HG03558 (cell line): Measurements from ENCODE around the gene R3HDML.
"Not testable (repeated sequence)": the region's sequence is repeated elsewhere in the genome, so short reads cannot be mapped to it uniquely, and the experiment has no call there.

ENCODE experiments used
- ATAC-seq: cut with Tn5 transposase; IDR thresholded peaks from one replicate; pipeline ENCODE4 v1.9.1; 2021; ENCODE audit warnings: moderate number of reproducible peaks; ENCODE audit not compliant: unreplicated experiment; ENCODE audit errors: extremely low read depth

R3HDML gene

GRCh38 chr20:44326391-44327159 is 10.3 kb upstream of the R3HDML start:
- no peak for ATAC-seq

DNA sequence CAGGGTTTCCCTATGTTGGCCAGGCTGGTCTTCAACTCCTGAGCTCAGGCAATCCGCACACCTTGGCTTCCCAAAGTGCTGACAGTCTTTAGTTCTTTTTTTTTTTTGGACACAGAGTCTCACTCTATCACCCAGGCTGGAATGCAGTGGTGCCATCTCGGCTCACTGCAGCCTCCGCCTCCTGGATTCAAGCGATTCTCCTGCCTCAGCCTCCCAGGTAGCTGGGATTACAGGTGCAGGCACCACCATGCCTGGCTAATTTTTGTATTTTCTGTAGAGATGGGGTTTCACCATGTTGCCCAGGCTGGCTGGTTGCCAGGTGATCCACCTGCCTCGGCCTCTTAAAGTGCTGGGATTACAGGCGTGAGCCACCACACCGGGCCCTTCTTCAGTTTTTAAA is 9.1 kb upstream of the R3HDML start:
- not testable (repeated sequence) for ATAC-seq

DNA sequence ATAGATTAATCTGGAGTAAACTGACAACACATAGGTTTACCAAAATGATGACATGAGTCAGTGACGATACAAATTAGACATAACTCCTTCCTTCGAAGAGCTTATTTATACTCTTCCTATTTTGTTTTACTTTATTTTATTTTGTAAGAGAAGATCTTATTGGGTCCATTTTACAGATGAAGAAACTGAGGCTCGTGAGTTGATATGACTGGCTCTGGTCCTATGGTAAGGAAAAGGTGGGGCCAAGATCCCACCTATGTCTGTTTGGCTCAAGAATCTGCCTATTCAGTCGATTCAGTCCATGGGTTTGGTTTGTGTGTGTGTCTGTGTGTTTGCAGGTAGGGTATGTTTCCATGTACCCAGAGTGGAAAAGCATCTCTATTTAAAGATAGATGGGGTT is 8.4 kb upstream of the R3HDML start:
- ATAC-seq = no peak

DNA sequence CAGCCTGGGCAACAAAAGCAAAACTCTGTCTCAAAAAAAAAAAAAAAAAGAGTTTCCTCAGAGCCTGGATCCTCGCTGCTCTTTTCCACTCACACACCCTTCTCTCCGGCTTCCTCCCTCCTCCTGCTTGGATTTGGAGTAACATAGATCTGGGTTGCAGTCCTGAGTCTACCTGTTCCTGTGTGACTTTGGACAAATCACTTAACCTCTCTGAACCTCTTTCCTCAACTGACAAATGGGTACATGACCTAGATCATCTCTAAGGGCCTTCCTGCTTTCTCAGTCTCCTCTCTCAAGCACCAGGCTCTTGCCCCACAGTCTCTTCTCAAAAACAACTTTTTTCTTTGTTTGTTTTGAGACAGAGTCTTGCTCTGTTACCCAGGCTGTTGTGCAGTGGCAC is 5.6 kb upstream of the R3HDML start:
- ATAC-seq = no peak

DNA sequence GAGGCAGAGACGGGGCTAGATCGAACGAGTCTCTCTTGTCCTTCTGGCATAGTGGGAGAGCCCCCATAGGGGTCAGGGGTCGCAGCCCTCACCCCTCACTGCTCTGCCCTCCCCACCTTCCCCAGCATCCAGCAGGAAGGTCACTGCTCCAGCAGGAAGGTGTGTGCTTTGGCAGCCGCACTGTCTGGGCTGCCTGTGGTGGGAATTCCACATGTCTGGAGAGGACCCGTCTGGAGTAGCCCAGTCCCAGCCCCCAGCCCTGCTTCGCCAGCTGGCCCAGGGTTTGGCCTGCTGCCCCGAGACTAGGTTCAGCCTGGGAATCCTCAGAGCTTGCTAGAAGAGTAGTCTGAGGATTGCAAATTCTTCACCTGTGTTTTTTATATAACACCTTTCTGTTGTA is 2.5 kb upstream of the R3HDML start:
- ATAC-seq = no peak

DNA sequence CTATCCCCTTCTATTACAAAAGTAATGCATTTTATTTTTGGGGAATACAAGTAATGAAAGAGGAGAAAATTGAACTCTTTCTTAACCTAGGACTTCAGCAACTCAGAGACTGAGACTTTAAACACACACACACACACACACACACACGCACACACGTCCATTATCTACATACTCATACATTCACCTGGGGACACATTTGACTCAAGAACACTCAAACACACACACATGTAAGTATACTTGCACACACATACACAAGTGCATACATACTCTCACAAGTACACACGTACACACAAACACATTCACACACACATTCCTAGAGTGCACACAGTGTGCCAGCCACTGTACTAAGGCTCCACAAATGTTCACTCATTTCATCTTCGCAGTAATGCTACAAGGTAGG is 2.1 kb upstream of the R3HDML start:
- no peak for ATAC-seq

DNA sequence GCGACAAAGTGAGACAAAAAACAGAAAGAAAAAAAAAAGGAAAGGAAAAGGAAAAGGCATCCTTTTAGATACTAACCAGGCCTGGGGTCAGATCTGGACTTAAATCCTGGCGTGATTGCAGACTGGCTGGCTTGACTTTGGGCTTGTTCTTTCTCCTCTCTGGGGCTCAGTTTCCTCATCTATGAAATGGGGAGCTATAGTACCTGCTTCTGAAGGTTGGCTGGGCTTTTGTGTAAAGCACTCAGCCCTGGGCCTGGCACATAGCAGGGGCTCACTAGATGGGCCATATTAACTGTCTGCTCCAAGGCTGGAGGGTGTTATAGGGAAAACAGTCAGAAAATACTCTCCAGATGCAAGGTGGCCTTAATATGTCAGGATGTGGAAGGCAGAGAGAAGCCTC is 1.2 kb upstream of the R3HDML start:
- ATAC-seq = no peak

- no peak for ATAC-seq
Observed at GRCh38 chr20:44336086-44336485, 757 bp upstream of the R3HDML start.

DNA sequence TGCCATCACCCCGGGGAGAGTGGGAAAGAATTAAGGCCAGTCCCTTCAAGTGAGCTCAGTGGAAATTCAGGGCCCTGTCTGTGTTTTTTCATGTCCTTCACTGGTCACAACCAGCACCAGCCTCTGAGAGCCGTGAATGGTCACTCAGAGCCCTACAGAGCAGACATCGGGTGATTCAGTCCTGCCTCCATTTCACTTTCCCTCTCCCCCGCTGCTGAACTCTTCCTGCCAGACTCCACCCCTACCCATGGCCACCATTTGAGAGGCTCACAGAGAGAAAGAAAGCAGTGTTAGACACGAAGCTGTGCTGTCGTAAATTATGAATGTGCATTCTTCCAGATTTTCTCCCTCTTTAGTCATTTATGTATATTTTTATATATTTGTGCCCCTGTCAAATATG is 5.4 kb downstream of the R3HDML start:
- no peak for ATAC-seq

DNA sequence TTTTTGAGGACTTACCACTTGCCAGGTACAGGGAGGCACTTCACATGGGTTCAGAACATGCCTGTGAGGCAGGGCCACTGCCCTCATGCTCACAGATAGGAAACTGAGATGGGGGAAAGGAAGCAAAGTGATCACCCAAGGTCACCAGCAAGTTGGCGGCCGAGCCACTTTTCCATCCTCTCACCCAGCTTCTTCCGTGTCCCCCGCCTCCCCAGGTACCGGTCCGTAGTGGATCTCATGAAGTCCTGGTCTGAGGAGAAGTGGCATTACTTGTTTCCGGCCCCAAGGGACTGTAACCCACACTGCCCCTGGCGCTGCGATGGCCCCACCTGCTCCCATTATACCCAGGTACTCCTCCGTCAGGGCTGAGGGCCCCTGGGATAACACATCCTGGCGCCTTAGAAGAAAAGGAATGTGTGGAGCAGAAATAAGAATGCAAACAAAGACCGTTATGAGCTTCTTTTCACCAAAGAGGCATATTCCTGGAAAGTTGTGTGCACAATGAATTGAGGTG is 6.4 kb downstream of the R3HDML start:
- ATAC-seq = no peak

GRCh38 chr20:44344723-44345122 is 7.9 kb downstream of the R3HDML start:
- ATAC-seq = no peak

DNA sequence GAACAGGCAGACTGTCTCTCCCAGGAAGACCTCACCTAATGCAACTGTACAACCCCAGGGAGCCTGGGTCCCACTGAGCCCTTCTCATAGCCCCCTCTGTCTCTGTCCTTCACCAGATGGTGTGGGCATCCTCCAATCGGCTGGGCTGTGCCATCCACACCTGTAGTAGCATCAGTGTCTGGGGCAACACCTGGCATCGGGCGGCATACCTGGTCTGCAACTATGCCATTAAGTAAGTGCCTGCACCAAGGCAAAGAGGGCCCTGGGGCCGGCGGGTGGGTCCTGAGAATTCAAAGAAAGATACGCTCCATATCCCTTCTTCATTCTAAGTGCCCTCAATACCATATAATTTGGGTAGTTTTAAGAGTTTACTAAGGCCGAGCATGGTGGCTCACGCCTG is 8.3 kb downstream of the R3HDML start:
- no peak for ATAC-seq

DNA sequence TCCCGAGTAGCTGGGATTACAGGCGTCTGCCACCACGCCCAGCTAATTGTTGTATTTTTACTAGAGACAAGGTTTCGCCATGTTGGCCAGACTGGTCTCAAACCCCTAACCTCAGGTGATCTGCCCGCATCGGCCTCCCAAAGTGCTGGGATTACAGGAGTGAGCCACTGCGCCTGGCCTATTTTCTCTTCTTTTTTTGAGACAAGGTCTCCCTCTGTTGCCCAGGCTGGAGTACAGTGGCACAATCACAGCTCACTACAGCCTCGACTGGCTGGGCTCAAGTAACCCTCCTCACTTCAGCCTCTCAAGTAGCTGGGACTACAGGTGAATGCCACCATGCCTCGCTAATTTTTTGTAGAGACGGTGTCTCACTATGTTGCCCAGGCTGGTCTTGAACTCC is 9.1 kb downstream of the R3HDML start:
- ATAC-seq = not testable (repeated sequence)

DNA sequence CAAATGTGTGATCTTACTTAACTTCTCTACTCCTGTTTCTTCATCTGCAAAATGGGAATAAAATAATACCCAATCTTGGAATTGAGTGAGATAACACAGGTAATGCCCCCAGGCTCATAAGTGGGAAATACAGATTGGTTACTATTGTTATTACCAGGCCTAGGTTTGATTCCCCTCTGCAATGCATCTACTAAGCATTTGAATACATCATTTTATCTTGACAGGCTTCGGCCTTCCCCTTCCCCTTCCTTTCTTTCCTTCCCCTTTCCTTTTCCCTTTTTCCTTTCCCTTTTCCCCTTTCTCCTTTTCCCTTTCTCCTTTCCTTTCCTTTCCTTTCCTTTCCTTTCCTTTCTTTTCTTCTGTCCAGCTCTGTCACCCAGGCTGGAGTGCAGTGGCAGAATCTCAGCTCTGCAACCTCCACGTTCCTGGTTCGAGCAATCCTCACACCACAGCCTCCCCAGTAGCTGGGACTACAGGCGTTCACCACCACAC is 11.4 kb downstream of the R3HDML start:
- ATAC-seq = no peak

GRCh38 chr20:44349349-44349748 is 12.5 kb downstream of the R3HDML start:
- ATAC-seq = no peak

- ATAC-seq = no peak
Observed at GRCh38 chr20:44350567-44350966, 13.7 kb downstream of the R3HDML start.

DNA sequence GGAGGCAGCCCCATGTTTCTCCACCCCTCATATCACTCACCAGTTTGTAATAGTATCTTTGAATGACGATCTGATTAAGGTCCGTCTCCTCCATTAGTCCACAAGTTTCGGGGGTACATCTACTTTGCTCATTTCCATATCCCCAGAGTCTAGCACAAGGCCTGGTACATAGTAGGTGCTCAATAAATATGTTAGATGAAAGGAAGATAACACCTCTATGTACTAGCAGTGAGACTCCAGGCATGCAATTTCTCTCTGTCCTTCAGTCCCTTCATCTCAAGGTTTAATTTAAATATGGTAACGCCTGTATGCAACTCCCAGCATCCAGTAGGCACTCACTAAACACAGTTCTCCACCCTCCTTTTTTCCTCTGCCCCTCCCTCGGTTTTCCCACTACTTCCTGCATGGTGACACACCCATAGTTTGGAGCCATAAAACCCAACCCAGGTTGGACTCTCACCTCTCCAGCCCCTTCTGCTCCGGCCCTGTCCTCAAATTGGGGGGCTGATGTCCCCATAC is 18.2 kb downstream of the R3HDML start:
- no peak for ATAC-seq

DNA sequence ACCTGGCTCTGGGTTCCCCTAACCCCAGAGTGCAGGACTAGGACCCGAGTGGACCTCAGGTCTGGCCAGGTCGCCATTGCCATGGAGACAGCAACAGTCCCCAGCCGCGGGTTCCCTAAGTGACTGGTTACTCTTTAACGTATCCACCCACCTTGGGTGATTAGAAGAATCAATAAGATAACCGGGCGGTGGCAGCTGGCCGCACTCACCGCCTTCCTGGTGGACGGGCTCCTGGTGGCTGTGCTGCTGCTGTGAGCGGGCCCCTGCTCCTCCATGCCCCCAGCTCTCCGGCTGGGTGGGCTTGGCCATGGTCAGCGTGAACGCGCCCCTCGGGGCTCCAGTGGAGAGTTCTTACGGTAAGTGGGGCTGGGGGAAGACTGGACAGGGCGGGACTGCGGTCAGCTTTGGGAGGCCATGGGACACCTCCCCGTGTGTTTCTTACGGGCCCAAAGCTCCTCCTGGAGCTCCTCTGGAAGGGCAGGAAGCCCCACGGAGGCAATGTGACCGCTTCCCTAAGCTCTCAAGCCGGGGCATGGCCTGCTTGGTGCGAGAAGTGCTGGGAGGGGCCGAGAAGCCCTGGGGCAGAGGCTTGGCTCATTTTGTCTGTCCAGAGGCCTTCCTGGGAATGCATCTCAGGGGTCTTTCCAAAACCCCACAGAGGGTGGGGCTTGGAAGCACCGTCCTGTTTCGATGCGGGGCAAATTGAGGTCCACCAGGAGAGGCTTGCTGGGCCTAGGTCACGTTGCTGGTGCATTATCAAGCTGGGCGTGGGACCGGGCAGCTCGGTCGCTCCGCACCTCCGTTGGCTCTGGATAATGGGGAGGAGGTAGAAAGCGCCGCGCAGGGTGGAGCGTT is 18.9 kb downstream of the R3HDML start, which contains the start of gene HNF4A:
Gene HNF4A, plus strand, starts transcription at position 202 of the 855 bp plus-strand sequence. Its CDS starts 106 bp downstream, at position 308.
- no peak for ATAC-seq

GRCh38 chr20:44356353-44356723 is 19.5 kb downstream of the R3HDML start:
- no peak for ATAC-seq

DNA sequence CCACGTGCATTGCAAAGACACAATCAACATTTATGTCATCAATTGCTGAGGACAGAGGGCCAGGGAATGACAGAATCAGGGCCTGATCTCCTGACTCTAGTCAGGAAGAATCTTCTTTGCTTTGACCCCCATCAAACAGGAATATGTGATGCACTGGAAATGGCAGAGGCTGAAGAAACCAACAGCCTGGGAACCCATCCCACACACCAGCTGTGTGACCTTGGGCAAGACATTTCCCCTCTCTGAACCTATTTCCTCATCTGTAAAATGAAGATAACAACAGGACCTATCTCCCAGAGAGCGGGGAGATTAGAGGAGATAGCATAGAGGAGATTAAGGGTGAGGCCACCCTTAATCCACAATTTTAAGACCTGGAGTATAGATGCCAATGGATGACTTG is 20.2 kb downstream of the R3HDML start:
- ATAC-seq = no peak

GRCh38 chr20:44357555-44358125 is 20.8 kb downstream of the R3HDML start:
- no peak for ATAC-seq
